GM18502 (cell line): Measurements from ENCODE around the gene PAX6.
"Not testable (repeated sequence)": the region's sequence is repeated elsewhere in the genome, so short reads cannot be mapped to it uniquely, and the experiment has no call there.

Experiments used
- ATAC-seq: cut with Tn5 transposase; IDR thresholded peaks from one replicate; pipeline ENCODE4 v1.9.1; 2021; ENCODE audit warnings: mild to moderate bottlenecking; ENCODE audit not compliant: unreplicated experiment, poor library complexity

Gene PAX6

GRCh38 chr11:31779374-31779791 is 31.7 kb downstream of the PAX6 start:
- ATAC-seq: no peak

GRCh38 chr11:31772412-31772811 is 38.7 kb downstream of the PAX6 start:
- ATAC-seq: no peak

- no peak for ATAC-seq
Observed at GRCh38 chr11:31770011-31770700, 41.0 kb downstream of the PAX6 start.

GRCh38 chr11:31768749-31769640 is 42.1 kb downstream of the PAX6 start:
- ATAC-seq: no peak

- ATAC-seq: no peak
Observed at GRCh38 chr11:31767685-31768084, 43.4 kb downstream of the PAX6 start.

GRCh38 chr11:31767066-31767465 is 44.1 kb downstream of the PAX6 start:
- ATAC-seq: no peak

GRCh38 chr11:31764766-31765165 is 46.4 kb downstream of the PAX6 start:
- no peak for ATAC-seq

- no peak for ATAC-seq
Observed at GRCh38 chr11:31764261-31764660, 46.9 kb downstream of the PAX6 start.

- no peak for ATAC-seq
Observed at GRCh38 chr11:31763296-31763695, 47.8 kb downstream of the PAX6 start.

- ATAC-seq: no peak
Observed at GRCh38 chr11:31761636-31762035, 49.5 kb downstream of the PAX6 start.

- ATAC-seq: no peak
Observed at GRCh38 chr11:31757260-31757835, 53.8 kb downstream of the PAX6 start.

- ATAC-seq: no peak
Observed at GRCh38 chr11:31747581-31747980, 63.5 kb downstream of the PAX6 start.

- ATAC-seq: not testable (repeated sequence)
Observed at GRCh38 chr11:31740731-31741368, 70.3 kb downstream of the PAX6 start.

GRCh38 chr11:31740131-31740530 is 71.0 kb downstream of the PAX6 start:
- ATAC-seq: no peak
